H1 (cell line): ENCODE measurements around the gene IDUA. TPM values are rescaled to one million over a fixed set of nuclear protein-coding genes. Genes with fewer than 3 reads are reported as not detected.

Source experiments
- CHD7 ChIP-seq: fragments of 300-600 bp; sonication (generic); IDR thresholded peaks from 2 replicates; pipeline ENCODE4 v1.7.1; 2012; ENCODE audit warnings: low read length, moderate library complexity, mild to moderate bottlenecking, inconsistent platforms; ENCODE audit not compliant: insufficient replicate concordance
- NRF1 ChIP-seq: IDR thresholded peaks from 2 replicates; pipeline ENCODE4 v1.6.1; 2011; ENCODE audit warnings: mild to moderate bottlenecking, low read depth, low read length, improper control_type of control experiment
- polyA plus RNA-seq, 7 experiments: library from polyadenylated mRNA; depleted of rRNA in 3 of 7; stranded (reverse) in 5 of 7; unstranded in 2 of 7; fragments of >200 nt in 5 of 7; fragments of 200-250 nt in 2 of 7; gene quantifications; 1 replicate in 5 of 7; 2 replicates in 1 of 7; 4 replicates in 1 of 7; pipeline versions ENCODE4 v1.2.1 to v1.2.3, GENCODE V29; 2011 to 2013; ENCODE audit warnings: missing spikeins in 2 of 7, mixed read lengths in 2 of 7
- total RNA-seq: library from RNA; stranded (reverse); fragmentation: NEBNext Ultra II Directional; extraction: Animal tissue kit (Norgen Biotek cat#: 25700); gene quantifications from 2 replicates; pipeline ENCODE4 v1.2.1, GENCODE V29; 2021

IDUA gene
- total and polyA plus RNA-seq, 2 of the 8 experiments (the other 6 are each of a cell fraction or from before 2014, with no cell fraction given) = 2.8 to 4.8 TPM

DNA sequence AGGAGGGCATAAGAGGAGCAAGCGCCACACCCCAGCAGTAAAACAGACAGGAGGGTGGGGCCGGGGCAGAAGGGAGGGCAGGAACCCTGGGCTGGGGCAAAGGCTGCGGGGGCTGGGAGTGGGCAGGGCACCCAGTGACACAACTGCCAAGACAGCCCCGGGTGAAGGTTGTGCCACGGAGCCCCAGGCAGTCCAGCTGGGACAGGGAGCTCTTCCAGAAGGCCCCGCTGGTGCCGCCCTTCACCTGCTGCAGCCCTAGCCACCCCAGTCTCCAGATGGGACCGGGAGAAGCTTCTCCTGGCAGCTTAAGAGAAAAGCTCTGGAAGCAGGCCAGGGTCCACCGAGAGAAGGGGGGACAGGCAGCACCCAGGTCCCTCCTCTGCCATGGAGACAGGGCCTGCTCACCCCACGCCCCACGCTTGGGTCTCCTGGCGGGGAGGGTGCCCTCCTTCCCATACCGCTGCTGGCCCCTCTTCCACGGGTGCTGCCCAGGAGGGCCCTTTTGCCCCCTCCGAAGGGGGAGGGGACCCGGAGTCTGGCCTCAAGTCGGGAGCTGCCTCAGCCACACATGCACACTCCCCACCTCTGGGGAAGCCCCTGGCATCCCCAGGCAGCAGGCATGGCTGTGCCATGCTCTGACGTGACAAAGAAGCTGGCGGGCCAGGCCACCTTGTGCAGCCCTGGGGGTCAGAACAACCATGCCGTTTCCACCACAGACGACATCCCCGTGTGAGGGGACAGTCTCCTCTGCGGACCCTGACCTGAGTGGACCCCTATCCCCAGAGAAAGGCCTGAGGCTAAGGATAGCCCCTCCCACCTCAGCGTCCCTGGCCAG, 15.0 kb upstream of the IDUA start (continued):
- TF ChIP-seq CHD7 (no peak), NRF1 (no peak)
